GM12878 (cell line): ENCODE results near the gene TP53I11.

Experiments
- ASH2L ChIP-seq: fragments of 300-600, 200-600 bp; sonication (generic); IDR thresholded peaks from 2 replicates; pipeline ENCODE4 v1.6.1; 2017; ENCODE audit warnings: low read depth, mild to moderate bottlenecking, borderline replicate concordance
- IKZF1 ChIP-seq: fragments of 450-650 bp; conservative IDR thresholded peaks from 2 replicates; pipeline ENCODE4 v1.6.1; 2017; ENCODE audit warnings: antibody characterized with exemption, mild to moderate bottlenecking
- MXI1 ChIP-seq: fragments of 150-350 bp; IDR thresholded peaks from 2 replicates; pipeline ENCODE4 v1.6.1; 2011; ENCODE audit warnings: low read depth, mild to moderate bottlenecking, inconsistent platforms, low read length, improper control_type of control experiment
- MYC ChIP-seq: IDR thresholded peaks from 2 replicates; pipeline ENCODE4 v1.6.1; 2011; ENCODE audit warnings: mild to moderate bottlenecking, low read length, moderate library complexity, inconsistent platforms; ENCODE audit not compliant: insufficient read depth, insufficient replicate concordance, insufficient read length, severe bottlenecking
- POLR2A ChIP-seq: IDR thresholded peaks from 2 replicates; pipeline ENCODE4 v1.6.1; 2011; ENCODE audit warnings: low read depth, mild to moderate bottlenecking, low read length
- RAD21 ChIP-seq: IDR thresholded peaks from 2 replicates; pipeline ENCODE4 v1.6.1; 2011; ENCODE audit warnings: mild to moderate bottlenecking, low read depth, low read length, moderate library complexity; ENCODE audit not compliant: insufficient read depth
- SMC3 ChIP-seq: IDR thresholded peaks from 2 replicates; pipeline ENCODE4 v1.6.1; 2011; ENCODE audit warnings: low read length, improper control_type of control experiment, borderline replicate concordance
- TF ChIP-seq, protein P1 (sequence below), 3 experiments: IDR thresholded peaks in 2 of 3; conservative IDR thresholded peaks in 1 of 3; 2 replicates each; pipeline ENCODE4 v1.5.1; 2011; ENCODE audit warnings: low read depth in 3 of 3, low read length in 3 of 3, mild to moderate bottlenecking in 3 of 3, control low read depth in 2 of 3, moderate library complexity in 2 of 3, inconsistent platforms in 1 of 3, mixed read lengths in 1 of 3; ENCODE audit not compliant: control insufficient read depth in 2 of 3, insufficient read depth in 1 of 3; ENCODE audit errors: extremely low read depth in 1 of 3
- TF ChIP-seq, protein P2 (sequence below): IDR thresholded peaks from 2 replicates; pipeline ENCODE4 v1.6.1; 2012; ENCODE audit warnings: mild to moderate bottlenecking, low read depth, low read length

DNA sequence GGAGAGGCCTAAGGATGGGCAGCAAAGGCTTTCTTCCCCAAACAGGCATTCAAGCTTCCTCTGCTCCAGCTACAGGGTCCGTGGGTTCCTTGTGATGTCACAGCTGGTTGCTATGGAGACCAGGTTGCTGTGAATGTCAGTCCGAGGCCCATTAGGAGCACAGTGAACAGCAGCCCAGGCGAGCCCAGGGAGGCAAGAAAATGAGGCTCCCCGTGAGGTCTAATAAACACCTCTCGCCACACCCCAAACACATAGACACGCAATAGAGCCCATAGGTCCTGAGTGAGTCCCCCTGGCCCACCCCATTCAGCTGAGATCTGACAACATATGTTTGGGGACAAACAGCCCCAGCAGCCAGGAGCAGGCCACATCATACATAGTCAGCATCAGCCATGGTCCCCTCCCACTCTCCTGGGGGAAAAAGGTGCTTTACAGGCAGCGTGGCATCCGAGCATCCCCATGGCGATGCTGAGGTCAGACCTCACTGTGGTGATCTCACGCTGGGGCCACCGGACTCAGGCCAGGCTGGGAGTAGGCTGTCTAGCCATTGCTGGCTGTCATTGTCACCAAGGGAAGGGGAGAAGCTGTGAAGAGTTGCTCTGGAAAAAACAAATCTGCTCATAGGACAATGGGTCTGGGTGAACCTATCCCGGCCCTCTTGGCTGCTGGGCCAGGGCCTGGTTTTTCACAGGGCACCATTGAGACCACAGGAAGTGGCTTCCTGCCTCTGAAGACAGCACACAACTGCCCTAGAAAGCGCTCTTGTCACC, 23.1 kb upstream of the TP53I11 start:
- TF ChIP-seq SMC3 (no peak), MXI1 (no peak), RAD21 (no peak), MYC (no peak), POLR2A (no peak), ASH2L (no peak), IKZF1 (no peak)
- TF ChIP-seq, protein P1, sequence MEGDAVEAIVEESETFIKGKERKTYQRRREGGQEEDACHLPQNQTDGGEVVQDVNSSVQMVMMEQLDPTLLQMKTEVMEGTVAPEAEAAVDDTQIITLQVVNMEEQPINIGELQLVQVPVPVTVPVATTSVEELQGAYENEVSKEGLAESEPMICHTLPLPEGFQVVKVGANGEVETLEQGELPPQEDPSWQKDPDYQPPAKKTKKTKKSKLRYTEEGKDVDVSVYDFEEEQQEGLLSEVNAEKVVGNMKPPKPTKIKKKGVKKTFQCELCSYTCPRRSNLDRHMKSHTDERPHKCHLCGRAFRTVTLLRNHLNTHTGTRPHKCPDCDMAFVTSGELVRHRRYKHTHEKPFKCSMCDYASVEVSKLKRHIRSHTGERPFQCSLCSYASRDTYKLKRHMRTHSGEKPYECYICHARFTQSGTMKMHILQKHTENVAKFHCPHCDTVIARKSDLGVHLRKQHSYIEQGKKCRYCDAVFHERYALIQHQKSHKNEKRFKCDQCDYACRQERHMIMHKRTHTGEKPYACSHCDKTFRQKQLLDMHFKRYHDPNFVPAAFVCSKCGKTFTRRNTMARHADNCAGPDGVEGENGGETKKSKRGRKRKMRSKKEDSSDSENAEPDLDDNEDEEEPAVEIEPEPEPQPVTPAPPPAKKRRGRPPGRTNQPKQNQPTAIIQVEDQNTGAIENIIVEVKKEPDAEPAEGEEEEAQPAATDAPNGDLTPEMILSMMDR (IDR thresholded peaks at IDR 0.05 in 2 of 3, conservative IDR thresholded peaks at IDR 0.05 in 1 of 3; ENCODE audit: control insufficient read depth in 2 of 3, extremely low read depth in 1 of 3, insufficient read depth in 1 of 3, low read depth in 3 of 3, low read length in 3 of 3), result no peak
- TF ChIP-seq, protein P2, sequence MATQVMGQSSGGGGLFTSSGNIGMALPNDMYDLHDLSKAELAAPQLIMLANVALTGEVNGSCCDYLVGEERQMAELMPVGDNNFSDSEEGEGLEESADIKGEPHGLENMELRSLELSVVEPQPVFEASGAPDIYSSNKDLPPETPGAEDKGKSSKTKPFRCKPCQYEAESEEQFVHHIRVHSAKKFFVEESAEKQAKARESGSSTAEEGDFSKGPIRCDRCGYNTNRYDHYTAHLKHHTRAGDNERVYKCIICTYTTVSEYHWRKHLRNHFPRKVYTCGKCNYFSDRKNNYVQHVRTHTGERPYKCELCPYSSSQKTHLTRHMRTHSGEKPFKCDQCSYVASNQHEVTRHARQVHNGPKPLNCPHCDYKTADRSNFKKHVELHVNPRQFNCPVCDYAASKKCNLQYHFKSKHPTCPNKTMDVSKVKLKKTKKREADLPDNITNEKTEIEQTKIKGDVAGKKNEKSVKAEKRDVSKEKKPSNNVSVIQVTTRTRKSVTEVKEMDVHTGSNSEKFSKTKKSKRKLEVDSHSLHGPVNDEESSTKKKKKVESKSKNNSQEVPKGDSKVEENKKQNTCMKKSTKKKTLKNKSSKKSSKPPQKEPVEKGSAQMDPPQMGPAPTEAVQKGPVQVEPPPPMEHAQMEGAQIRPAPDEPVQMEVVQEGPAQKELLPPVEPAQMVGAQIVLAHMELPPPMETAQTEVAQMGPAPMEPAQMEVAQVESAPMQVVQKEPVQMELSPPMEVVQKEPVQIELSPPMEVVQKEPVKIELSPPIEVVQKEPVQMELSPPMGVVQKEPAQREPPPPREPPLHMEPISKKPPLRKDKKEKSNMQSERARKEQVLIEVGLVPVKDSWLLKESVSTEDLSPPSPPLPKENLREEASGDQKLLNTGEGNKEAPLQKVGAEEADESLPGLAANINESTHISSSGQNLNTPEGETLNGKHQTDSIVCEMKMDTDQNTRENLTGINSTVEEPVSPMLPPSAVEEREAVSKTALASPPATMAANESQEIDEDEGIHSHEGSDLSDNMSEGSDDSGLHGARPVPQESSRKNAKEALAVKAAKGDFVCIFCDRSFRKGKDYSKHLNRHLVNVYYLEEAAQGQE, result no peak
